Hematopoietic multipotent progenitor cell treated with erythropoietin and hydrocortisone succinate and interleukin-3 and kit ligand, for 8 days (in vitro differentiated cells): ENCODE results near the gene AHSP.
"Not testable (repeated sequence)": the region's sequence is repeated elsewhere in the genome, so short reads cannot be mapped to it uniquely, and the experiment has no call there.

Experiments
- DNase-seq: peaks from one replicate; pipeline ENCODE4 v3.0.0-alpha.2; 2015

Gene AHSP, protein sequence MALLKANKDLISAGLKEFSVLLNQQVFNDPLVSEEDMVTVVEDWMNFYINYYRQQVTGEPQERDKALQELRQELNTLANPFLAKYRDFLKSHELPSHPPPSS

DNA sequence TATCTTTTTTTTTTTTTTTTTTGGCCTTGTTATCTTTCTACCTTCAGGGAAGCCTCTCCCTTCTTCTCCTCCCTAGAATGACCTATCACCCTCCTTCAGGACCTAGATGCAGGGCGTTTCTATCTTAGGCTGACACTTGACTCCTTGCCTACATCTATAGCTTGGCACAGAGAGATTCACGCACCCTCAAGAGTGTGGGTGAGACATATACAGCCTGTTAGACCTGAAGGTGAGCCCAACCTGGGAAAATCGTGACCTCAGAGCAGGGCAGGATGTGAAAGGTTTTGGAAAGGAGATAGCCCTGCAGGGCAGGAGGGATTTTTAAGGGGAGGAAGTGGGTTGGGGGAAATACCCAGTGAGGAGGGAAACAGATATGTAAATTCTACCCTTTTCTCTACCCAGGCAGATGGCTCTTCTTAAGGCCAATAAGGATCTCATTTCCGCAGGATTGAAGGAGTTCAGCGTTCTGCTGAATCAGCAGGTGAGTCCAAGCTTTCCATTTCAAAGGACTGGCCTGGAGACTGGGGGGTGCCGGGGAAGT, at the start of gene AHSP:
Gene AHSP, plus strand, starts transcription at position 167 of the 541 bp plus-strand sequence. Its CDS starts 240 bp downstream, at position 407.
- DNase-seq: peak; percentile 98

DNA sequence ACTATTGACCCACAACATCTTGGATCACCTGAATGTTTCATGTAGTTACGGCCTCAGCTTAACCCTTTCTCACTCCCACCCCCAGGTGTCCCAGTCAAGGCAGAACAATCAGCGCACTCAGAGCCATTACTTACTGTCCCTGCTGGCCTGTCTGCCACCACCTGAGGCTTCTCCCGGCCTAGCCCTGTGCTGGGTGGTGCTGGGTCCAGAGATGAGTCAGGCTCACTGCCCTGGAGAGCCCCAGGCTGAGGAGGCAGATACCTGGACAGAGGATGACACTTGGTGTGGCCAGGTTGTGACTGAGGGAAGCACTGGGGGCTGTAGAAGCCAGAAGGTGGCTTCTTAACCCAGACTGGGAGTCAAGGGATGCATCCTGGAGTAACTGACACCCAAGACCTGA, 48.7 kb upstream of the AHSP start:
- no peak for DNase-seq

DNA sequence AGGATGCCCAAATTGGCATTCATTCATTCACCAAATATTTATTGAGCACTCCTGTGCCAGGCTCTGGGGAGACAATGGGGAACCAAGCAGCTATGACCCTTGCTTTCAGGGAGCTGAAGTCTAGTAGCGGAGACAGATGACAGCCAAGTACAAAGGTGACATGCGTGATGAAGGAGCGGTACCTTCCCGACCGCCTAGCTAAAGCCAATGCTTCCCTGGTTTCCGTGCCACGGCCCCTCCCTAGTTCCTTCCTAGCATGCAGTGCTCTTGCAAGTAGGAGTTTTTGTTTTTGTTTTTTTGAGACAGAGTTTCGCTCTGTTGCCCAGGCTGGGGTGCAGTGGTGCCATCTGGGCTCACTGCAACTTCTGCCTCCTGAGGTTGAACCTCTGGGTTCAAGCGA, 47.9 kb upstream of the AHSP start:
- no peak for DNase-seq

DNA sequence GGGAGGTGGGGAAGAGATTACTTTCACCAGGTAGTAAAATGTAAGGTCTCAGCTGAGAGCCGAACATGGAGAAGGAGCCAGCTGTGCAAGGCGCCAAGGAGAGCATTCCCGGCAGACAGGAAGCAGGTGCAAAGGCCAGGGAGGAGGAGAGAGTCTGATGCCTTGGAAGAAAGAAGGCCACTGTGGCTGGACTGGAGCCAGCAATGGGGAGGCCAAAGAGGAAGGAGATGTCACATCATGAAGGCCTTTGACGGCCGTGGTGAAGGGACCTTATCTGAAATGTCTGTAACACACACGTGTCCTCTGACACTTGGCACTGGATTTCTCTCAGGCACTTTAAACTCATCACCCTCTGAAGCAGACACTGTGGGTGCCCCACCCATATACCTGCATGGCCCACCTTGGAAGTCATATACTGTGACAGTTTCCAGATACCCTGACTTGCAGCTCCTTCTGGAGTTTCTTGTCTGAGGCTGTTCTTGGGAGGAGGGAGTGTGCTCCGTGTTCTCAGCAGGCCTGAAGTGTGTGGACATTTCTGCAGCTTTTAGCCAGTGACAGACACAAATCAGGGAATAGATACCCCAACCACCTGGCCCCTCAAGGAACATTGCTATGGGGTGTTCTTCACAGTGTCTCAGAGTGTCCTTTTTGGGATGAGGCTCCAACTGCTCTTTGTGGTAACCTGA, 46.7 kb upstream of the AHSP start:
- peak; percentile 68 for DNase-seq

DNA sequence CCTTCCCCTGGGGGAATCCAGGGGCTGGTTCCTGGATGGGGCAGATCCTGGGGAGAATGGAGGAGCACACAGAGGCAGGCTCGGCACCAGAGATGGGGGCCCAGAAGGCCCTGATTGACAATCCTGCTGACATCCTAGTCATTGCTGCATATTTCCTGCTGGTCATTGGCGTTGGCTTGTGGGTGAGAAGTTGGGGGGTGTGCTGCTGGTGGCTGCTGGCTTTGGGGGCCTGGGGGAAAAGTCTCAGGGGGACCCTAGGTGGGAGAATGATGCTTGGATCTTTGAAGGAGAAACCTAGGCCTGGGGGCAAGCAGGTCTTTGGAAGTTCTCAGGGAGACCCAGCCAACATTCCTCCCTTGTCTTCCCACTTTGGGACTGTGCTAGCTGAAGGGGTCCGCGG, 44.6 kb upstream of the AHSP start, which contains the start of gene SLC5A2:
Gene SLC5A2, plus strand, starts transcription at position 43 of the 400 bp plus-strand sequence. Its CDS starts 14 bp downstream, at position 57.
- DNase-seq: no peak

DNA sequence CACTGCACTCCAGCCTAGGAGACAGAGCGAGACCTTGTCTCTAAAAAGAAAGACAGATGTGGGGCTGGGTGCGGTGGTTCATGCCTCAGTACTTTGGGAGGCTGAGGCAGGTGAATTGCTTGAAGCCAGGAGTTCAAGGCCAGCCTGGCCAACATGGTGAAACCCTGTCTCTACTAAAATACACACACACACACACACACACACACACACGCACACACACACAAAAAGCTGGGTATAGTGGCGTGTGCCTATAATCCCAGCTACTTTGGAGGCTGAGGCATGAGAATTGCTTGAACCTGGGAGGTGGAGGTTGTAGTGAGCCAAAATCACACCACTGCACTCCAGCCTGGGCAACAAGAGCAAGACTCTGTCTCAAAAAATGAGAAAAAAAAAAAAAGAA, 43.7 kb upstream of the AHSP start:
- DNase-seq: not testable (repeated sequence)

DNA sequence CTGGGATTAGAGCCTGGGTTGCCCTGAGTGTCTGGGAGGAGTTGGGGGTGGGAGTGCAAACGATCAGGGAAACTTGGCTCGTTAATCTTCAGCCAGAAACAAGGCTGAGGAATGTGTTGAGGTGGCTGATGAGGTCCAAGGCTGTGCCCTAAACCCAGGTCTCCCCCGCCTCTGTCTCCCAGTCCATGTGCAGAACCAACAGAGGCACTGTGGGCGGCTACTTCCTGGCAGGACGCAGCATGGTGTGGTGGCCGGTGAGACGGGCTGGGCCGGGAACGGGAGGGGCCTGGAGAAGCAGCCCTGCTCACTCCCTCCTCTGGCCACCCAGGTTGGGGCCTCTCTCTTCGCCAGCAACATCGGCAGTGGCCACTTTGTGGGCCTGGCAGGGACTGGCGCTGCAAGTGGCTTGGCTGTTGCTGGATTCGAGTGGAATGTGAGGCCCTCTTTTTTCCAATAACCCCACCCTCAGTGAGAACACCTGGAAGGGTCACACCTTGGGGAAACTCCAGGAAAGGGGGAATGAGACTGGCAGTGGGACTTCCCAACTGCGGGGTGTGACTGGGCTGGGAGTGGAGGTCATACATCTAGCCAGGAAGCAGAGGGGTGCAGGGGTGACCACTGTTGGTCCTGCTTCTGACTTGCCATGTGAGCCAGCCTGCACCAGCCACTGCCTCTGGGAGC, 43.1 kb upstream of the AHSP start:
- DNase-seq: no peak

DNA sequence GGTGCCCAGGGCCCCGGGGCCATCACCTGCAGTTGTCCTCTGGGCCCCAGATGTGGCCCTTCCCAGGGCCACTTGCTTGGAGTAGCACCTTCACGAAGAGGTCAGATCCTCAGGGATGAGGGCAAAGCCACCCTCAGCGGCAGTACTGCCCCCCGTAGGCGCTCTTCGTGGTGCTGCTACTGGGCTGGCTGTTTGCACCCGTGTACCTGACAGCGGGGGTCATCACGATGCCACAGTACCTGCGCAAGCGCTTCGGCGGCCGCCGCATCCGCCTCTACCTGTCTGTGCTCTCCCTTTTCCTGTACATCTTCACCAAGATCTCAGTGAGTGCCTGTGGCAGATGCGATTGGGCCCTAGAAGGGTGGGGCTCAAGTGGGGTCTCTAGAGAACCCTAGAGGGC, 42.1 kb upstream of the AHSP start:
- DNase-seq: no peak

DNA sequence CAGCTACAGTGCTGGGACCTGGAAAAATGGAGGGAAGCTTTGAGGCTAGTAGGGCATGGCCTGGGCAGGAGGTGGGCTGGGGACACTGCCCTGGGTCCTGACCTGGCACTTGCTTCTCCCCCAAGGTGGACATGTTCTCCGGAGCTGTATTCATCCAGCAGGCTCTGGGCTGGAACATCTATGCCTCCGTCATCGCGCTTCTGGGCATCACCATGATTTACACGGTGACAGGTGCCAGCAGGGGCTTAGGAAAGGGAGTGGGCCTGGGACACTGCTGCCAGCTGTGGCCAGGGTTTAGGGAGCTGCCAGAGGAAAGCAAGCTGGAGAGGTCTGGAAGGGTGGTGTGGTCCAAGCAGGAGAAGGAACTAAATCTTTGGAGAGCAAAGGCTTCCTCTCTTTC, 41.7 kb upstream of the AHSP start:
- no peak for DNase-seq

DNA sequence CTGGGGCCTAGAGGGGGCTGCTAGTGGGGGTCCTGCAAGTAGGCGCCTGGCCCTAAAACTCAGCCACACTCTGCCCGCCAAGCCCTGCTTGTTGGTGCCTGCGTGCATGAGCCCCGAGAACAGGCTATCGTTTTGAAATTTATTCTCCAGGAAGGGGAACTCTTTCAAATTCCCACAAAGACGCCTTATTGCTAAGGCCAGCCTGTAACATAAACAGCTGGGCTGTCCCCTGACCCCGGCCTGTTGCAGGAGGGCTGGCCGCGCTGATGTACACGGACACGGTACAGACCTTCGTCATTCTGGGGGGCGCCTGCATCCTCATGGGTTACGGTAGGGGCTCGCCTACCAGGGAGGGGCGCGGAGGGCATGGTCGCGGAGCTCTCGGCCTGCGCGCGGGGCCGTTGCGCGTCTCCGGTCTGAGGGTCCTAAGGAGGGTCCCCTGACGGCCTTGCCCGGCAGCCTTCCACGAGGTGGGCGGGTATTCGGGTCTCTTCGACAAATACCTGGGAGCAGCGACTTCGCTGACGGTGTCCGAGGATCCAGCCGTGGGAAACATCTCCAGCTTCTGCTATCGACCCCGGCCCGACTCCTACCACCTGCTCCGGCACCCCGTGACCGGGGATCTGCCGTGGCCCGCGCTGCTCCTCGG, 40.5 kb upstream of the AHSP start:
- DNase-seq: no peak

DNA sequence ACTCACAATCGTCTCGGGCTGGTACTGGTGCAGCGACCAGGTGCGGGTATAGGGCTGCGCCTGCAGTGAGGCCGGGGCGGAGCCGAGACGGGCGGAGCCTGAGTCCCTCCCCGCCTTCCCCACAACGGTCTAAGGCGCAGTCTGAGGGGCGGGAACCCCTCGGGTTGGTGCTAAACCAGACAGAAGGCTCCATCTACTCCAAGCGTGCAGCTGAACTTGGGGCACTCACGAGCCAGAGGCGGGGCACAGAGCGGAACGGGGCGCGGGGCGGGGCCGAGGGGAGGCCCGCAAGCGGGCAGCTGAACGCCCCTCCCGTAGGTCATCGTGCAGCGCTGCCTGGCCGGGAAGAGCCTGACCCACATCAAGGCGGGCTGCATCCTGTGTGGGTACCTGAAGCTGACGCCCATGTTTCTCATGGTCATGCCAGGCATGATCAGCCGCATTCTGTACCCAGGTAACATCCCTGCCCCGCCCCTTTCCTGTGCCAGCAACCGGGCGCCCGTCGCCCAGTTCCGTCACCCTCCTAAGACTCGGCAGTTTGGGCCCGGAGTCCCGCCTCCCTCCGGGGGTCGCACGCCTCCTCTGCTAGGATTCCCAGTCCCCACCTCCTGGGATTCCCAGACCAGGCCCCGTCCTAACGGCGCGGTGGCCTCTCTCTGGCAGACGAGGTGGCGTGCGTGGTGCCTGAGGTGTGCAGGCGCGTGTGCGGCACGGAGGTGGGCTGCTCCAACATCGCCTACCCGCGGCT, 39.8 kb upstream of the AHSP start:
- DNase-seq: peak; percentile 84

DNA sequence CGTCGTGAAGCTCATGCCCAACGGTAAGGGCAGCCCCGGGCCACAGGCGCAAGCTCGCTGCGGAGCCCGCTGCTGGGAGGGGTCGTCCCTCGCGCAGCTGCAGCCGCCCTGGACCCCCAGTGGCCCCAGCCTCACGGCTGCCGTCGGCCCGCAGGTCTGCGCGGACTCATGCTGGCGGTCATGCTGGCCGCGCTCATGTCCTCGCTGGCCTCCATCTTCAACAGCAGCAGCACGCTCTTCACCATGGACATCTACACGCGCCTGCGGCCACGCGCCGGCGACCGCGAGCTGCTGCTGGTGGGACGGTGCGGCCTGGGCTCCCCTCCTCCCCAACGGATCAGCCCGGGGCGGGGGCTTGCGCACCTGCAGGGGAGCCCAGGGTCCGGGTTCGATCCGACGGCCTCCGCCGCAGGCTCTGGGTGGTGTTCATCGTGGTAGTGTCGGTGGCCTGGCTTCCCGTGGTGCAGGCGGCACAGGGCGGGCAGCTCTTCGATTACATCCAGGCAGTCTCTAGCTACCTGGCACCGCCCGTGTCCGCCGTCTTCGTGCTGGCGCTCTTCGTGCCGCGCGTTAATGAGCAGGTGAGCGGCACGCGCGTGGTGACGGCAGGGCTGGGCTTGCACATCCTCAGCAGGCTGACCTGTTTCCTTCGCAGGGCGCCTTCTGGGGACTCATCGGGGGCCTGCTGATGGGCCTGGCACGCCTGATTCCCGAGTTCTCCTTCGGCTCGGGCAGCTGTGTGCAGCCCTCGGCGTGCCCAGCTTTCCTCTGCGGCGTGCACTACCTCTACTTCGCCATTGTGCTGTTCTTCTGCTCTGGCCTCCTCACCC, 39.0 kb upstream of the AHSP start:
- no peak for DNase-seq

DNA sequence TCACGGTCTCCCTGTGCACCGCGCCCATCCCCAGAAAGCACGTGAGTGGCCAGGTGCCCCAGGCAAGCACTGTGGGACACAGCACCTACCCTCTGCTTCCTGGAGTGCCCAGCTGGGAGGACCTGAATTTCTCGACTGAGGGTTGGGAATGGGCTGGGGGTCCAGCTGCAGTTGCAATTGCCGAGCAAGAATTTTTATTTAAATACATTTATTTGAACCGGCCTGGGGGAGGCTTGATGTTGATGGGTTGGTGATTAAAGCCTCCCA, 38.5 kb upstream of the AHSP start:
- no peak for DNase-seq

DNA sequence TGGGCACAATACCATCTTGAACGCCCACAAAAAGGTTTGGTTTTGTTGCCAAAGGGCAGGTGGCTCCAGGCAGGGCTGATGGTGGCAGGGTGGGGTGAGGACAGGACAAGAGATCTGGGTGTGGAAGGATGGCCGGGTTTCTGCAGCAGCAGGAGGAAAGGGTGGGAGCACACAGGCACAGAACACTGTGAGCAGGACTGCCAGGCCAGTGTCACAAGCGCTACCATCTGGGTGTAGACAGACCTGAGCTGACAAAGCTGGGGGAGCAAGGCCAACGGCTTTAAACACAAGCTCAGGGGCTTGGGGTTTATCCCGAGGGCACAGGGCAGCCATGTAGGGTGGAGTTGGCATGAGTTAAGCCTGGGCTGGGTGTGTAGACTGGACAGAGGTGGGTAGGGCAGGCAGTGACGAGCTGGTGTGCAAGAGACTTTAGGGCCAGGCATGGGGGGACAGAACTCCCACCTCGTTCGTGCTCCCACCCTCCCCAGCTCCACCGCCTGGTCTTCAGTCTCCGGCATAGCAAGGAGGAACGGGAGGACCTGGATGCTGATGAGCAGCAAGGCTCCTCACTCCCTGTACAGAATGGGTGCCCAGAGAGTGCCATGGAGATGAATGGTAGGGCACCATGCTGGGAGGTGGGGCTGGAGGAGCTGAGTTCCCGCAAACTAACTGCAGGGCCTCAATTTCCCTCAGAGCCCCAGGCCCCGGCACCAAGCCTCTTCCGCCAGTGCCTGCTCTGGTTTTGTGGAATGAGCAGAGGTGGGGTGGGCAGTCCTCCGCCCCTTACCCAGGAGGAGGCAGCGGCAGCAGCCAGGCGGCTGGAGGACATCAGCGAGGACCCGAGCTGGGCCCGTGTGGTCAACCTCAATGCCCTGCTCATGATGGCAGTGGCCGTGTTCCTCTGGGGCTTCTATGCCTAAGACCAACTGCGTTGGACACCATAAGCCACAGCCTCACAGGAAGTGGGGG, 37.8 kb upstream of the AHSP start:
- DNase-seq: no peak

DNA sequence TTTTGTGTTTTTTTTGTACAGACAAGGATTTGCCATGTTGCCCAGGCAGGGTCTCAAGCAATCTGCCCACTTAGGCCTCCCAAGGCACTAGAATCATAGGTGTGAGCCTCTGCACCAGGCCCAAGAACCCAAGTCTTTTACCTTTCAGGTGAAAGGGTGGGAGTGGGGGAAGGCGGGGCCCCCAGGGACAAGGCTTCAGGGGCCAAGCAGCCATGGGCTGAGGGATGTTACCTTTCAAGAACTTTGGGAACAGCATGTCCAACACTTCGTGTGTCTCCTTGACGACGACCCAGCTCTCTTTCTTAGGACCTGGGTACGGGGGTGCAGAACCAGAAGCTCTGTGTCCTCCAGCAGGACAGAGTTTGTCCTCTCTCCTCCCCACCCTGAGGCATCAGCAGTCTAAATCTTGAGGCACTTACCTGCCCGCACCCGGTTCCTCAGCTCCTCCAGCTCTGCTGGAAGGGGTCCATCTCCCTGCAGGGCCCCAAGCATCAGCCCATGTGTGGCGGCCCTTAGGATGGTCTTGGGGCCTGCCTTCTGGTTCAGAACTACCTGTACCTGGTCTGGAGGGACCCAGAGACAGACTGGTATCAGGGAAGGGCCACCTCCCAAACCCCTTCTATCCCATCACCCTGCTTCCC, 35.8 kb upstream of the AHSP start:
- no peak for DNase-seq

DNA sequence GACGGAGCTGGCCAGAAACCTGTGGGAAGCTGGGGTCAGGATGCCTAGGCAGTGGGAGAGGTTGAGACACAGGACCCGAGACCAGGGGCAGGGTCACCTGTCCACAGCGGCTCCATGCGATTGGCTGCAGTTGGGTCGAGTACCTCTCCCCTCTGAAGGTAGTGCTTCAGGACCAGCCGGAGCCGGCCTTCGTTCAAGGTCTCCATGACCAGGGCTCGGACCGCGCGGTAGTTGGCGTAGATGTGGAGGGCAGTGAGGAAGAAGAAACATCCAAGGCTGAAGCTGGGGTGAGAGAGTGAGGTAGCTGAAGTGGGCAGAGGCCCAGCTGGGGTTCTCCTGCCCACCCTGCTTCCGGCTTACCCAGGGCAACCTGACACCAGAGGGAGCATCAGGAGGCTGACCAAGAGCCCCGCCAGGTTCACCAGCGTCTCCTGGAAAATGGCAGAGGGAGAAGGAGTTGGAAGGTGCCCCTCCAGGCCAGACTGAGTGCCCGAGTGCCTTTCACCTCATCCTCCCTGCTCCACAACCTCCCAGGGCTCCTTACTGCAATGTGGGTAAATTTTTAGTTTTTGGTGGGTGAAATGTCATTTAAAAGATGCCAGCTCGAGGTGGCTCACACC, 34.1 kb upstream of the AHSP start:
- no peak for DNase-seq

DNA sequence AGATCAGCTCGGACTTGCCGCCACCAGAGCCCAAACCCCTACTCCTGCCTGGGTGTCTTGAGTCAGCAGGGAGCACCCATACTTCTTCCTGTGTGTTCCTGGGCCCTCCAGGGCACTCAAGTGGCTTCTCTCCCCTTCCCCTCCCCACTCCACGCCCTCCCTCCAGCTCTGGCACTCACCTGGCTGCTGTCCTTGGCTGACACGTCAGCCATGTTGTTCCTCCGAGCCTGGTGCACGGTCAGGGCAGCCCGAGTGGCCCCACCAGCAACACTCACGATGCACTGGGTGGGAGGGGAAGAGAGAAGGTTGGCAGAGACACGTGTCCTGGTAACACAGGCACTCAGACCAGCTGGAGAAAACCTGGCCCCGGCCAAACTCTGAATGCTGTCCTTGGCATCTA, 31.0 kb upstream of the AHSP start:
- DNase-seq: no peak

DNA sequence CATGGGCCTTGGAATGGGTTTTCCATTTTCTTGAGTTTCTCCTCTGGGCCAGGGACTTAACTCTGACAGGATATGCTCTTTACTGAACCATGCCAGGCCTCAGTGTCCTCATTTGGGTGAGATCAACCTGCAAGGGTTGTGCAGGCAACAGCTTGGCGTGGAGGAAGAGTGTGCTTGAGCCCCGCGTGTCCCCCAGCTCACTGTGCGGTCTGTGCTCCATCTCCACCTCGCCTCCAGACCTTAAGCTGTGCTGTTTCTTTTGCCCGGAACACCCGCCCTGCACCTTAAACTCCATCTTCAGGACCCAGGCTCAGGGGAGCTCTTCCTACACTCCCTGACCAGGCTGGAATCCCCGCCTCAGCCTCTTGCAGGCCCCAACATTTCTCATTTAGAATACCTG, 29.2 kb upstream of the AHSP start:
- DNase-seq: no peak

DNA sequence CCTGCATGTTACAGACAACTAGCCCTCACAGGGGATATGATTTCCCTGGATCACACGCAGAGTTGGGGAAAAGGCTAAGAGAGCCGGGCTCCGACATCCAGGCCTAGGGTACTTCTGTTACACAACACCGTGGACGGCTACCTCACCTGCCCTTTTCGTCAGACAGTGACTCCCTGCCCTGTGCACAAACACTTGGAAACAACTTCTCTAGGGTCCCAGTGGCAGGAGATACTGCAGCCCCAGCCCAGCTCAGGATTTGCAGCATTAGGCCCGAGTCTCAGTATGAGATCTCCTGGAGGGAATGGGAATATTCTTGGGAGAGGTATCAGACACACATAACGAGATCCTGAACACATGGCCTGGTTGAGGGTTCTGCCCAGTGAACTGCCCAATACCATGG, 27.8 kb upstream of the AHSP start:
- DNase-seq: no peak
